ENCODE measurements around the gene BTBD18.

- peak in 1 of 3 donors; percentile 31 for TF ChIP-seq CTCF (IDR thresholded peaks at IDR 0.05)
- TF ChIP-seq POLR2A (IDR thresholded peaks at IDR 0.05): peak; percentile 79
These were observed 9.9 kb upstream of the BTBD18 start, which contains the start of gene CTNND1 for GRCh38 chr11:57761301-57762234.
